Jurkat, Clone E6-1 (cell line): ENCODE measurements around the gene RGN. TPM values are rescaled to one million over a fixed set of nuclear protein-coding genes. Genes with fewer than 3 reads are reported as not detected.
A peak's percentile ranks its signal among the peaks of the same experiment; 100 is the strongest.
"Not testable (repeated sequence)": the region's sequence is repeated elsewhere in the genome, so short reads cannot be mapped to it uniquely, and the experiment has no call there.

ENCODE experiments used
- DNase-seq: peaks from one replicate; pipeline ENCODE4 v3.0.0-alpha.2; 2011; ENCODE audit warnings: low read depth, low spot score
- H3K4me3 ChIP-seq: 2 replicates; pipeline ENCODE4 v1.5.1; 2011; ENCODE audit warnings: mild to moderate bottlenecking, low read length, control low read depth, moderate library complexity
- polyA plus RNA-seq: library from polyadenylated mRNA; unstranded; fragments of >200 nt; gene quantifications from one replicate; pipeline ENCODE4 v1.2.1, GENCODE V29; 2012; ENCODE audit warnings: missing spikeins; ENCODE audit not compliant: insufficient read length, insufficient read depth

Gene RGN
- not detected for polyA plus RNA-seq

GRCh38 chrX:47078129-47079043 lies at the start of gene RGN:
TSS of gene RGN (plus strand) at chrX:47078443. CDS start at chrX:47081145, 2,702 bp downstream.
- no peak for DNase-seq
- H3K4me3 ChIP-seq, result no peak within 1 kb of the TSS

DNA sequence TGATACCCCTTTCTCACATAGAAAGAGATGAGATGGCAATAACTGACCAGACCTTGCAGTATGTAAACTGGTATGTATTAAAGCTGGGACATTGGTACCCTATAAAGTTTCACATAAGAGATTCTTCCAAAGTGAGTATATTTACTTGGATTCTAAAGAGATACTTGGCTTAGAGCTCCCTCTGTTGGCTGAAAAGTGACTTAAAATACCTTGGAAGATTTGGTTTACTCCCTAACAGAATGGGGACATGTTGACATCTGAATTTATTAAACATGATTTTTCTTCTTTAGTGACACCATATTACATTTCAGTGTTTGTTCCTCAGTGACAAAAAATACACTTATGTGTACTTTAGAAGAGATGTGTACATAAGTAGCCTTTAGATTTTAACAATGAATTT lies 47.9 kb upstream of the RGN start:
- no peak overlapping the region for H3K4me3 ChIP-seq
- DNase-seq, result peak; percentile 54

- no peak for DNase-seq
Measured at GRCh38 chrX:47047989-47048388, 30.3 kb upstream of the RGN start.

DNA sequence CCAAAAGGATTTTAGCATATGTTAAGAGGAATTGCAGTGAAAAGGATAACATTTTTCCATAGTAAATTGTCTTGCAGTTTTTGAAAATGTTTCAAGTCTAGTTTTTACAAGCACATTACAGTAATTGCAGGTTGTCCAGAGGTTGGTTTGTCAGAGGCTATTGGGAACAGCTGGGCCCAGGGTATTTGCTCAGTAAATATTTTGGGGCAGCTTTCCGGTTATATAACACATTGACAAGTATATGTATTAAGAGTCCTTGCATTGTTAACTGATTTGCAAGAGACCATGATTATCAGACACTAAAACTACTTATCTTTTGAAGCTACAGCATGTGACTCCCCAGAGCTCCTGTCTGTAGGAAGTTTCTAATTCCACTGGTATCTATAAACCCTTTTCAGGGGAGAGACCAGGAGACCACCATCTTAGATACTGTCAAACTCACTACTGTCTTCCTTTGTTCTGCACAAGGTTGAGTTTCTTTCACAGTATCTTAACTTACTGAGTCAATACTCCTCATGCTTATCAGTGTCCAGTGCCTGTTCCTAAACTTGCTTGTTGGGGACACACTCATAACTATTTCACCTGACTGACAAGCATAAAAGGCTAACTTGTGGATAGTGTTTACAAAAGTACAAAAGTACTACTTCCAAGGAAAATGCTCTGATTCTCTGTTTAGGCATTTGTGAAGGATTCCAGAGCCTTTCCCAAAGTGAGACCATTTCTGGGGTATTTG lies 18.9 kb upstream of the RGN start:
- H3K4me3 ChIP-seq, result no peak overlapping the region
- no peak for DNase-seq

More at GRCh38 chrX:47047989-47048388, 30.3 kb upstream of the RGN start:
- no peak overlapping the region for H3K4me3 ChIP-seq

DNA sequence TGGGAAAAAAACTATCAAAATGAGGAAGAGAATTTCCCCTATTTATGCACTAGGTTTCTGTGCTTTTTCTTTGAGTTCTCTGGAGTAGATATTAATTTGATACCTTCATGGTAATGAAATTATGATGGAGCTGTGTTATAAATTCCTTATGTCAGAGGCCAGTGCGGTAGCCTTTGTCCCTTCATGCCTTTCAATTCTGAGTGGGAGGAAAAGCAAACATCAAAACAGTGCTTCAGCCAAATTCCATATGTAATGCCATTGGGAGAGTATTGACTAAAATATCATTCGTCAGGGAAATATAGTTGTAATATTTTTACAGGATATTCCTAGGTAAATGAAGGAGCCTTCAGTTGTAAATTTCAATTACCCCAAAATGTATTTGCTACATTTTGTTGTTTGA lies 17.5 kb upstream of the RGN start:
- no peak for DNase-seq
- H3K4me3 ChIP-seq, result no peak overlapping the region

DNA sequence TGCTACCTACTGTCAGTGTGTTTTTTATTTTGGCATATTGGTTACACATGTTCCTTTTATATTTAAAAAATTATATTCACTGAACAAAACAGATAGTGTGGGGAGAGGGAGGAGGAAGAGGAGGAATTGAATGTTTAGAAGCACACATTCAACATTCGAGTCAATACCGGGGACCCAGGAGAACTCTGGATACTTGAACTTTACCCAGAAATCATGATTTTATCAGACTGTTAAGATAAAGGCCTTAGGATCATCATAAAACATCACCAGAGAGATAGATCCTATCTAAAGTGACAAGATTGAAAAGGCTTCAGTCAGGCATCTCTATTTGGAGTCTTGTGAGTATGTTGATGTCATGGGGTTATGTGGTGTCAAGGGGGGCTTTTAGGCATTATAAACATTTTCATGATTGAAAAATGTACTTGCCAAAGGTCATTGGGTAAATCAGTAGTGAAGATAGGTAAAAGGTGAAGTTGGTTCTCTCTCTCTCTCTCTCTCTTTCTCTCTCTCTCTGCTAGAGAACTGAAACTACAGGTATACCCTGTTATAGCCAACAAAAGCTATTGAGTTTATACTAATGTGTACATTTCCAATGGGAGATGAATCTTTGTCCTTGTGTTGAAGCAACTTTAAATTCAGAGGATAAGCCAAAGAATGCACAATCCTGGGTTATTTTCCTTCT lies 16.9 kb upstream of the RGN start:
- H3K4me3 ChIP-seq, result no peak overlapping the region
- no peak for DNase-seq

GRCh38 chrX:47063179-47063578 lies 15.1 kb upstream of the RGN start:
- DNase-seq, result no peak
- no peak overlapping the region for H3K4me3 ChIP-seq

DNA sequence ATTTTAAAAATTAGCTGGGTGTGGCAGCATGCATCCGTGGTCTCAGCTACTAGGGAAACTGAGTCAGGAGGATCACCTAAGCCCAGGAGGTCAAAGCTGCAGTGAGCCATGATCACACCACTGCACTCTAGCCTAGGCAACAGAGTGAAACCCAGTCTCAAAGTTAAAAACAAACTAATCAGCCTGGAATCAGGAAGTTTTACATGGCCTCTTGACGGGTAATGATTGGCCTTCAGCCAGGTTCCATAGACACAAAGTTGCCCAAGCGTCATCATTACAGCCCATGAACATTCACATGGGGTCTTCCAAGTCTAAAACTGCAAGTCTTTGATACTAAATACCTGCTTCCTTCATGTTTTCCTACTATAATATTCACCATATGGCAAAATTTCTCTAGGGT lies 10.0 kb upstream of the RGN start:
- no peak for DNase-seq
- no peak overlapping the region for H3K4me3 ChIP-seq

DNA sequence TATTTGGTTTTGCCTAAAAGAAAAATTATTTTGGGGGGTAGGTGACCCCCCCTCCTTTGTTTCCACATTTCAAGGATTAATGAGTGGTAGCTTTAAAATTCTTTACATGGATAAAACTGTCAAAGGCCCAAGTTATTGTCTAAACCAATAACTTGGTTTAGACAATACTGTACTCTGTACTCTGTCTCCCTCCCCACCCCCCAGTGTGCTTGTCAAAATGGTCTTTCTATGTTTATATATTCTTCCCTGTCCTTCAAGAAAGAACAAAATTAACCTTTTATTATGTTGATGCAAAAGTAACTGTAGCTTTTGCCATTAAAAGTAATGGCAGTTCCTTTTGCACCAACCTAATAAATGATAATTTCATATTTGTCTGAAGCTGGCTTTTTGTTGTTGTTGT lies 9.5 kb upstream of the RGN start:
- no peak for DNase-seq
- H3K4me3 ChIP-seq, result no peak overlapping the region

DNA sequence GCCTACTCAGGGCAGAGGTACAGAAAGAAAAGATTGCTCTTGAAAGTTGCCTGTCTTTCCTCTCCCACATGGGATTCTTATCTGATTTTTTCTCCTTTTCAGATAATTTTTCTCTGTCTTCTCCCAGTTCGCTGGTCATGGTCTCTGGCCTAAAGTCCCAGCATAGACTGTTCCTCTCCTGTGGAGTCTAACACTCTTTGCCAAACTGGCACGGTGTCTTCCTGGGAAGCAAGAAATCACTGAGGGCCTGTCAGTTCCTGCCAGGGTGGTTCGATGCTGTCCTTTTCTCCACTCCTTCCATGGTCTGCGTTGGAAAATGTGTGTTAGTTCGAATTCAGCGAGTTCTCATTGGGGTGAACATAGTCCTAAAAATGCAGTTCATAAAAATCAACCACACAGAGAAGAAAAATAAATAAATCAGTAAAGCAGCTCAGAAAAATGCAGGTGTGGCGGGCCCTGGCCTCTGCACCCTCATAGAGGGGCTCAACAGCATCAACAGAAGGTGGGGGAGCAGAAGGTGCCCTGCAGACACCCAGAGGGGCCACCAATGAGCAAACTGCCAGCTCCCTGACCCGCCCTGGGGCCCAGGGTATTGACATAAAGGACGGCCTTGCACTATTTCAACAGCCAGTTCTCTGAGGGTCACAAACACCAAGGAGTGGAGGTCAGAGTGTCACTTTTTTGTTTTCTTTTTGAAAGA lies 2.1 kb downstream of the RGN start:
- DNase-seq, result no peak
- no peak overlapping the region for H3K4me3 ChIP-seq

- no peak overlapping the region for H3K4me3 ChIP-seq
- DNase-seq, result no peak
Measured at GRCh38 chrX:47080915-47081236, 2.6 kb downstream of the RGN start.

DNA sequence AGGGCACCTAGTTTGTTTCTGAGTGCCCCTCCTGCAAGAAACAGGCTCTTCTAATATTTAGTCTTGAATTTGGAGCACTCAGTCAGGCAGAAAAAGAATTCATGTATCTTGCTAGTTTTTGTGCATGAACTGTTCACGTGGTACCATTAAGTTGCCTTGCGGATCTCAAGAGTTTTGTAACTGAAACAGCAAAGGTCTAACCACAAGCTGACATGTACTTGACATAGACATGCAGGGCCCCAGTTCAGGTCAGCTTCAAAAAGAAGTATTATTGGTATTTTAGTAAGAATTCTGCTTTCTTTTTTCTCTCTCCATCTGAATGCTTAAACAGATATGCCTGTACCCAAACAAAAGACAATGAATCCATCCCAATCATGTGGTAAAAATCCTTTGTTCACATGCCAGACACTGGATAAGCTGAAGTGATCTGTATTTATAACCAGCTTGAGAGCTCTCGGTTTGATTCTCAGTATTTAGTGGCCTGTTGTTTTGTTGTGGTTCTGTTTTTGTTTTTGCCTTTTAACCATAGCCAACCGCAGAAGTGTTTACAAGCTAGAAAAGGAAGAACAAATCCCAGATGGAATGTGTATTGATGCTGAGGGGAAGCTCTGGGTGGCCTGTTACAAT lies 13.0 kb downstream of the RGN start:
- no peak overlapping the region for H3K4me3 ChIP-seq
- no peak for DNase-seq

DNA sequence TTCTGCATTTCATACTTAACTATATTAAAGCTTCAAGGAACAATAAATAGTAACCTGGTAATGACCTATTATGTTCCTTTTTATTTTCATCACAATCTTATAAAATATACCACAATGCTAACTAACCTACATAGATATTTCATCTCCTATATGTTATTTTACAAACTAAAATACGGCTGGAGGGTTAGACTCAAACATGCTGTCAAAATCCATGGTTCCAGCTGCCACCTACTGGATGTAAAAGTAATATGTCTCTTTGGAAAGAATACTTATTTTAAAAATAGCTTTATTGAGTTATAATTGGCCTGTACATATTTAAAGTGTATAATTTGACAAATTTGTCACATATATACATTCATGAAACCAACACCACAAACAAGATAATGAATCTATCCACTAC lies 15.0 kb downstream of the RGN start:
- peak; percentile 12 for DNase-seq

GRCh38 chrX:47093860-47094259 lies 15.6 kb downstream of the RGN start:
- no peak for DNase-seq
- H3K4me3 ChIP-seq, result no peak overlapping the region

More for the DNA sequence above, 15.0 kb downstream of the RGN start:
- no peak overlapping the region for H3K4me3 ChIP-seq

DNA sequence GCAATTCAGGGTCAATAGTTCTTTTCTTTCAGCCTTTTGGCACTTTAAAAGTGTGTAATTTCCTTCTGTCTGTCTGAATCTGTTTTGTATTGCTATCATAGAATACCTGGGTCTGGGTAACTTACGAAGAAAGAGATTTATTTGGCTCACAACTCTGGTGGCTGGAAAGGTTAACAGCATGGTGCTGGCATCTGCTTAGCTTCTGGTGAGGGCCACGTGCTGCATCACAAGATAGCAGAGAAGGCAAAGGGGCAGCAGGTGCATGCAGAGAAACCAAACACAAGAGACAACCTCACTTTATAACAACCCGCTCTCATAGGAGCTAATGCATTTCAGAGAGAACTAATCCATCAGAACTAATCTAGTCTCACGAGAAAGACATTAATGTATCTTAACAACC lies 18.8 kb downstream of the RGN start:
- H3K4me3 ChIP-seq, result no peak overlapping the region
- no peak for DNase-seq

GRCh38 chrX:47098338-47099094 lies 20.3 kb downstream of the RGN start:
- DNase-seq, result no peak

GRCh38 chrX:47101206-47101605 lies 23.0 kb downstream of the RGN start:
- DNase-seq, result no peak
- no peak overlapping the region for H3K4me3 ChIP-seq

More at GRCh38 chrX:47098338-47099094, 20.3 kb downstream of the RGN start:
- no peak overlapping the region for H3K4me3 ChIP-seq

- DNase-seq, H3K4me3 ChIP-seq: not testable (repeated sequence)
Measured at GRCh38 chrX:47110936-47111615, 32.8 kb downstream of the RGN start.
